Ectodermal cell (in vitro differentiated cells): Measurements from ENCODE around the gene AHDC1.
"Not testable (repeated sequence)": the region's sequence is repeated elsewhere in the genome, so short reads cannot be mapped to it uniquely, and the experiment has no call there.

Experiments
- H3K27ac ChIP-seq: 2 replicates; pipeline ENCODE4 v1.7.0; 2013; ENCODE audit warnings: mild to moderate bottlenecking, low read depth, low read length; ENCODE audit not compliant: insufficient read depth, poor library complexity, severe bottlenecking
- H3K27me3 ChIP-seq: 2 replicates; pipeline ENCODE4 v1.7.0; 2013; ENCODE audit warnings: mild to moderate bottlenecking, low read length; ENCODE audit not compliant: insufficient read depth, control insufficient read depth, poor library complexity, severe bottlenecking
- H3K36me3 ChIP-seq: one replicate; pipeline ENCODE4 v1.7.0; 2013; ENCODE audit warnings: low read length; ENCODE audit not compliant: control insufficient read depth, insufficient read depth
- H3K4me1 ChIP-seq: one replicate; pipeline ENCODE4 v1.7.0; 2013; ENCODE audit warnings: low read length; ENCODE audit not compliant: control insufficient read depth, insufficient read depth
- H3K4me3 ChIP-seq: 2 replicates; pipeline ENCODE4 v1.7.0; 2013; ENCODE audit warnings: low read depth, low read length, control low read depth; ENCODE audit not compliant: insufficient read depth
- H3K9me3 ChIP-seq: 2 replicates; pipeline ENCODE4 v1.7.0; 2013; ENCODE audit warnings: mild to moderate bottlenecking, low read length, moderate library complexity; ENCODE audit not compliant: control insufficient read depth
- WGBS, 2 experiments: methylation state at CpG; one replicate each; pipeline ENCODE4 v1.1.7; 2013; ENCODE audit warnings: missing lambda C conversion rate in 2 of 2; 5-methylcytosine and 5-hydroxymethylcytosine counted together

The AHDC1 gene

GRCh38 chr1:27554293-27554692, 49.7 kb downstream of the AHDC1 start:
- 94 to 96% methylated on average over 4 of the region's 4 CpGs for WGBS, 2 experiments
- H3K9me3 ChIP-seq = no peaks in the 10 kb centered on the region
- H3K4me1 ChIP-seq = peaks cover 21% of the 10 kb centered on the region
- no peak overlapping the region for H3K27ac ChIP-seq
- no peak overlapping the region for H3K4me3 ChIP-seq
- peaks cover 45% of the 10 kb centered on the region for H3K36me3 ChIP-seq
- no peaks in the 10 kb centered on the region for H3K27me3 ChIP-seq

- 93 to 95% methylated on average over 7 of the region's 7 CpGs for WGBS, 2 experiments
- Histone ChIP-seq H3K36me3 (peaks cover 50% of the 10 kb centered on the region), H3K4me1 (peaks cover 21% of the 10 kb centered on the region)
- H3K27me3 ChIP-seq, H3K4me3 ChIP-seq, H3K27ac ChIP-seq, H3K9me3 ChIP-seq: not testable (repeated sequence)
Measured at GRCh38 chr1:27553823-27554222, 50.1 kb downstream of the AHDC1 start.

GRCh38 chr1:27552911-27553420, 51.0 kb downstream of the AHDC1 start:
- peaks cover 13% of the 10 kb centered on the region for H3K4me1 ChIP-seq
- 93 to 94% methylated on average over 16 of the region's 16 CpGs for WGBS, 2 experiments
- no peaks in the 10 kb centered on the region for H3K27me3 ChIP-seq
- H3K27ac ChIP-seq = no peak overlapping the region
- peaks cover 55% of the 10 kb centered on the region for H3K36me3 ChIP-seq
- no peaks in the 10 kb centered on the region for H3K9me3 ChIP-seq
- H3K4me3 ChIP-seq = no peak overlapping the region

- H3K4me3 ChIP-seq = no peak overlapping the region
- no peaks in the 10 kb centered on the region for H3K27me3 ChIP-seq
- 94 to 95% methylated on average over 14 of the region's 14 CpGs for WGBS, 2 experiments
- no peaks in the 10 kb centered on the region for H3K9me3 ChIP-seq
- no peak overlapping the region for H3K27ac ChIP-seq
- peaks cover 6% of the 10 kb centered on the region for H3K4me1 ChIP-seq
- H3K36me3 ChIP-seq = peaks cover 54% of the 10 kb centered on the region
Measured at GRCh38 chr1:27551953-27552312, 52.0 kb downstream of the AHDC1 start.

GRCh38 chr1:27551170-27551952, 52.6 kb downstream of the AHDC1 start:
- Histone ChIP-seq H3K27ac (no peak overlapping the region), H3K4me3 (no peak overlapping the region), H3K4me1 (peaks cover 3% of the 10 kb centered on the region), H3K27me3 (no peaks in the 10 kb centered on the region), H3K9me3 (no peaks in the 10 kb centered on the region), H3K36me3 (peaks cover 58% of the 10 kb centered on the region)
- 95% methylated on average over 46 to 48 of the region's 48 CpGs for WGBS, 2 experiments

- H3K36me3 ChIP-seq = peaks cover 63% of the 10 kb centered on the region
- WGBS, 2 experiments = 96% methylated on average over 44 of the region's 44 CpGs
Measured at GRCh38 chr1:27550510-27551169, 53.3 kb downstream of the AHDC1 start.

GRCh38 chr1:27549807-27550408, 54.0 kb downstream of the AHDC1 start:
- Histone ChIP-seq H3K9me3 (no peaks in the 10 kb centered on the region), H3K36me3 (peaks cover 66% of the 10 kb centered on the region)
- WGBS, 2 experiments = 94 to 96% methylated on average over 38 of the region's 38 CpGs

More at GRCh38 chr1:27550510-27551169, 53.3 kb downstream of the AHDC1 start:
- Histone ChIP-seq H3K27ac (no peak overlapping the region), H3K4me3 (no peak overlapping the region), H3K4me1 (no peaks in the 10 kb centered on the region), H3K27me3 (no peaks in the 10 kb centered on the region), H3K9me3 (no peaks in the 10 kb centered on the region)

GRCh38 chr1:27548858-27549719, 54.9 kb downstream of the AHDC1 start:
- H3K4me1 ChIP-seq = no peaks in the 10 kb centered on the region
- 94 to 95% methylated on average over 45 of the region's 45 CpGs for WGBS, 2 experiments
- no peaks in the 10 kb centered on the region for H3K27me3 ChIP-seq
- H3K36me3 ChIP-seq = peaks cover 63% of the 10 kb centered on the region
- H3K9me3 ChIP-seq = no peaks in the 10 kb centered on the region
- H3K4me3 ChIP-seq = no peak overlapping the region
- no peak overlapping the region for H3K27ac ChIP-seq

More at GRCh38 chr1:27549807-27550408, 54.0 kb downstream of the AHDC1 start:
- Histone ChIP-seq H3K4me3 (no peak overlapping the region), H3K27me3 (no peaks in the 10 kb centered on the region), H3K27ac (no peak overlapping the region), H3K4me1 (no peaks in the 10 kb centered on the region)

- Histone ChIP-seq H3K9me3 (no peaks in the 10 kb centered on the region), H3K27ac (no peak overlapping the region), H3K27me3 (no peaks in the 10 kb centered on the region), H3K4me1 (no peaks in the 10 kb centered on the region), H3K4me3 (no peak overlapping the region), H3K36me3 (peaks cover 63% of the 10 kb centered on the region)
- 95 to 96% methylated on average over 39 of the region's 39 CpGs for WGBS, 2 experiments
Measured at GRCh38 chr1:27548136-27548853, 55.6 kb downstream of the AHDC1 start.
